K562 (cell line): Measurements from ENCODE around the gene ADD1. TPM values are rescaled to one million over a fixed set of nuclear protein-coding genes. Genes with fewer than 3 reads are reported as not detected.
A peak's percentile ranks its signal among the peaks of the same experiment; 100 is the strongest.

ENCODE experiments used
- CBX1 ChIP-seq: sonication (generic); IDR thresholded peaks from 2 replicates; pipeline ENCODE4 v1.6.1; 2016; ENCODE audit warnings: antibody characterized with exemption, low read depth, mild to moderate bottlenecking
- DEAF1 ChIP-seq: fragments of 450-650 bp; formaldehyde crosslinking; IDR thresholded peaks from 2 replicates; pipeline ENCODE4 v1.4.0; 2020; ENCODE audit warnings: mild to moderate bottlenecking, moderate library complexity
- HOXB6 ChIP-seq: fragments of 250-450 bp; sonication (Bioruptor Pico); IDR thresholded peaks from 2 replicates; pipeline ENCODE4 v1.5.1; 2022; ENCODE audit warnings: mild to moderate bottlenecking, borderline replicate concordance
- ILF3 ChIP-seq: fragments of 450-650 bp; IDR thresholded peaks from 2 replicates; pipeline ENCODE4 v1.6.1; 2018; ENCODE audit warnings: antibody characterized with exemption, mild to moderate bottlenecking, moderate library complexity, borderline replicate concordance
- MAFF ChIP-seq: IDR thresholded peaks from 2 replicates; pipeline ENCODE4 v1.6.1; 2012; ENCODE audit warnings: low read length, improper control_type of control experiment
- MNT ChIP-seq, 2 experiments: fragments of 450-650 bp; conservative IDR thresholded peaks; 2 replicates each; pipeline ENCODE4 v1.6.1; 2017; ENCODE audit warnings: mild to moderate bottlenecking in 2 of 2, moderate library complexity in 2 of 2
- NELFE ChIP-seq: IDR thresholded peaks from 2 replicates; pipeline ENCODE4 v1.6.1; 2011; ENCODE audit warnings: mild to moderate bottlenecking; ENCODE audit not compliant: insufficient read depth, insufficient read length
- NFE2 ChIP-seq: IDR thresholded peaks from 2 replicates; pipeline ENCODE4 v1.6.1; 2014; ENCODE audit warnings: antibody characterized with exemption, low read depth
- PRDM10 ChIP-seq: fragments of 450-650 bp; IDR thresholded peaks from 2 replicates; pipeline ENCODE4 v1.6.1; 2018; ENCODE audit not compliant: partially characterized antibody
- PTBP1 ChIP-seq: fragments of 200-400 bp; formaldehyde crosslinking; IDR thresholded peaks from 2 replicates; pipeline ENCODE4 v1.6.1; 2017; ENCODE audit warnings: low read depth, low read length
- RCOR1 ChIP-seq, 2 experiments: IDR thresholded peaks; 2 replicates each; pipeline ENCODE4 v1.6.1; 2012; ENCODE audit warnings: low read depth in 2 of 2, low read length in 2 of 2, borderline replicate concordance in 1 of 2, improper control_type of control experiment in 1 of 2
- SIX5 ChIP-seq, 2 experiments: IDR thresholded peaks; 2 replicates each; pipeline ENCODE4 v1.6.1; 2011; ENCODE audit warnings: low read length in 2 of 2, borderline replicate concordance in 1 of 2, low read depth in 1 of 2, mild to moderate bottlenecking in 1 of 2, moderate library complexity in 1 of 2; ENCODE audit not compliant: insufficient read depth in 1 of 2
- TCF7L2 ChIP-seq: fragments of 150-350 bp; IDR thresholded peaks from 2 replicates; pipeline ENCODE4 v1.6.1; 2016; ENCODE audit warnings: low read depth, mild to moderate bottlenecking, low read length, moderate library complexity
- THRA ChIP-seq: fragments of 450-650 bp; IDR thresholded peaks from 2 replicates; pipeline ENCODE4 v1.6.1; 2017; ENCODE audit warnings: mild to moderate bottlenecking, moderate library complexity
- ZKSCAN1 ChIP-seq: fragments of 150-350 bp; IDR thresholded peaks from 2 replicates; pipeline ENCODE4 v1.6.1; 2016; ENCODE audit warnings: low read depth, low read length
- ZNF740 ChIP-seq, 3 experiments: fragments of 200-800 bp in 1 of 3; sonication (Bioruptor generic) in 1 of 3; sonication (generic) in 1 of 3; formaldehyde crosslinking in 1 of 3; IDR thresholded peaks; 2 replicates each; pipeline versions ENCODE4 v1.6.1 to v1.8.0; 2016 to 2022; ENCODE audit warnings: mild to moderate bottlenecking in 2 of 3, missing compliant biosample characterization in 2 of 3, missing genetic modification characterization in 2 of 3, missing genetic modification reagents in 1 of 3
- polyA plus RNA-seq, 8 experiments: library from polyadenylated mRNA; depleted of rRNA in 4 of 8; stranded (reverse) in 5 of 8; unstranded in 3 of 8; fragments of >200 nt; fragmentation: Nextera tagmentation in 2 of 8; fragmentation: Illumina TruSeq in 1 of 8; extraction: Ambion mirVana in 2 of 8; extraction: Trizol in 1 of 8; gene quantifications; 2 replicates each; pipeline versions ENCODE4 v1.2.1 to v1.2.3, GENCODE V29; 2011 to 2014; ENCODE audit warnings: inconsistent platforms in 1 of 8, missing spikeins in 1 of 8
- total RNA-seq, 7 experiments: library from RNA; depleted of rRNA in 6 of 7; stranded (reverse); fragments of >200 nt in 6 of 7; fragmentation: Illumina TruSeq in 2 of 7; extraction: Trizol in 2 of 7; gene quantifications; 2 replicates each; pipeline versions ENCODE4 v1.2.1 to v1.2.3, GENCODE V29; 2011 to 2021; ENCODE audit warnings: low replicate concordance in 1 of 7

ADD1 gene
- total and polyA plus RNA-seq, 9 of the 15 experiments (the other 6 are each of a cell fraction or from before 2014, with no cell fraction given): 17.5 to 153 (median 74.0) TPM

GRCh38 chr4:2794486-2795299 lies 49.0 kb upstream of the ADD1 start (continued):
- TF ChIP-seq THRA (no peak), ZNF740 (CRISPR knock-in tag; IDR thresholded peaks at IDR 0.05) (0 out of 2 replicates have a peak, but pooled peaks have one; percentile 16), ZNF740 (tag; IDR thresholded peaks at IDR 0.05) (no peak), MAFF (0 out of 2 replicates have a peak, but pooled peaks have one; percentile 26), DEAF1 (no peak), NFE2 (peak; percentile 61), NELFE (no peak), MNT (conservative IDR thresholded peaks at IDR 0.05) (peak in 1 of 2 experiments; percentile 52; a peak in 2 of 4 replicates), CBX1 (no peak), TCF7L2 (no peak), PTBP1 (no peak), ZKSCAN1 (no peak), HOXB6 (CRISPR knock-in tag) (no peak), RCOR1 (IDR thresholded peaks at IDR 0.05; ENCODE audit: borderline replicate concordance in 1 of 2, low read depth in 2 of 2, low read length in 2 of 2) (no peak; a peak in 1 of 4 replicates), SIX5 (IDR thresholded peaks at IDR 0.05; ENCODE audit: borderline replicate concordance in 1 of 2, insufficient read depth in 1 of 2, low read depth in 1 of 2, low read length in 2 of 2) (no peak), PRDM10 (peak; percentile 62), ILF3 (no peak)
